GM21717 (cell line): Measurements from ENCODE around the gene BTAF1.
"Not testable (repeated sequence)": the region's sequence is repeated elsewhere in the genome, so short reads cannot be mapped to it uniquely, and the experiment has no call there.

Experiments
- ATAC-seq: cut with Tn5 transposase; IDR thresholded peaks from one replicate; pipeline ENCODE4 v1.9.1; 2021; ENCODE audit warnings: mild to moderate bottlenecking, moderate library complexity; ENCODE audit not compliant: unreplicated experiment

The BTAF1 gene

GRCh38 chr10:91977491-91977890 is 53.9 kb downstream of the BTAF1 start:
- no peak for ATAC-seq

GRCh38 chr10:91978585-91978984 is 55.0 kb downstream of the BTAF1 start:
- no peak for ATAC-seq

DNA sequence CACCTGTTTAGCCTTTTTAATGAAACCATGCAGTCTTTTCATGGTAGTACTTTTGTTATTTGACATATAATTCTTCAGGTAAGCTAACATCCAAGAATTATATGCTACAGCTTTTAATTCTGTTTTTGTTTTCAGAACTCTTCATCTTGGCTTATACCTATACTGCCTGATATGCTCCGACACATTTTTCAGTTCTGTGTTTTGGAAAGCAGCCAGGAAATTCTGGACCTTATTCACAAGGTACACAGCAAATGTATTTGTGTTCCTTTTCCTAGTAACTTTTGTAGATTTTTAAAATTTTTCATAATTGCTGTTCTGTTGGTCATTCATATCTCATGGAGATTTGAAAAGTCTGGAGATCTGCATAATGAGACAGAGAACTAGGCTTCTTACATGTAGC is 56.7 kb downstream of the BTAF1 start:
- ATAC-seq, result no peak

DNA sequence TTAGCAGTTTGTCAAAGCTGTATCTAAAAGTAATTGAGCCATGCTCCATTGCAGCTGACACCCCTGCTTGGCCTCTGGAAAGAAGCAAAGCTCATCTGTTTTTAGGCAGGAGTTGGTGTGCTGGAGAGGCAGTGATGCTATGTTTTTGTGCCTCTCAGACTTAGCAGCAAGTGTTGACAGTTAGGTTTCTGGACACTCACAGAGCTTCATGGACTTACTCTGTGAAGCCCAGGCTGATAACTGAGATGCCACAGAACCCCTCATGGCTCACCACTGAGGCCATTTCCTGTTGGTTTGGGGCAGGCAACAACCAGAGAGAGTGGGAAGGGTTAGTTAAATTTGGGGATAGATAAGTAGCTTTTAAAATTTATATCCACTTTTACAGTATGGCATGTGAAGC is 59.8 kb downstream of the BTAF1 start:
- no peak for ATAC-seq

DNA sequence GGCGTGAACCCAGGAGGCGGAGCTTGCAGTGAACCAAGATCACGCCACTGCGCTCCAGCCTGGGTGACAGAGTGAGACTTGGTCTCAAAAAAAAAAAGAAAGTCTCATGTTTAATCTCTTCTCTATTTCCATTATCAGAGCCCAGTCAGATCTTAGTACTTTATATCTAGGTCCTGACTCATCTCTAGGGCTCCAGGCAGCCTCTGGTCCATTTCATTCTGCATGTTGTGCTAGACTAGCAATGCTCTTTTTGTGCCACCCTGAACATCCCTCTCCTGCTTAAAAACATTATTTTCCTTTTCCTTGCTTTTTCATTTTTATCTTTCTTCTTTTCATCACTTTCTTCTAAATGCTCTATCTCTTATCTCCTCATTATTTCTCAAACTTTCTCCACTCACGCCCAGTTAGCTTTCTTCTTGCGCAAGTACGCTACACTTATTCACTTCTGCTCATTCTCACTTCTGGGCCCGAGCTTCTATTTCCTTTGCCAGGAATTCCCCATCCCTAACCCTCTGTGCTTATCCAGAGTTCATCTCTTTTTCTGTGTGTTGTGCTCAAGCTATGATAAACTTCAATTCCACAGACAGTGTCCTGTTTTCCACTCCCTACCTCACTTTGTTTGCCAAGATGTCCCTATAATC is 63.9 kb downstream of the BTAF1 start:
- no peak for ATAC-seq

- ATAC-seq, result no peak
Observed at GRCh38 chr10:91992031-91992430, 68.5 kb downstream of the BTAF1 start.

DNA sequence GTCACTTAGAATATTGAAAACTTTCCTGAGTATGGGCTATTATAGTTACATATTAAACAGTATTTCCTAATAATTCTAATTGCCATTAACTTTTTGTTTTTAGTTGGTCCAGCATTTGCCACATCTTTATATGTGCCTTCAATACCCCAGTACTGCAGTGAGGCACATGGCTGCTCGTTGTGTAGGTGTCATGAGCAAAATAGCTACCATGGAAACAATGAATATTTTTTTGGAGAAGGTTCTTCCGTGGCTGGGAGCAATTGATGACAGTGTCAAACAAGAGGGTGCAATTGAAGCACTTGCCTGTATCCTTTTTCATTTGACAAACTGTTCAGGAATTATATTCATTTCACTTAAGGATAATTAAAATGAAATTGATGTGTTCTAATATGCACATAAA is 72.7 kb downstream of the BTAF1 start:
- no peak for ATAC-seq

DNA sequence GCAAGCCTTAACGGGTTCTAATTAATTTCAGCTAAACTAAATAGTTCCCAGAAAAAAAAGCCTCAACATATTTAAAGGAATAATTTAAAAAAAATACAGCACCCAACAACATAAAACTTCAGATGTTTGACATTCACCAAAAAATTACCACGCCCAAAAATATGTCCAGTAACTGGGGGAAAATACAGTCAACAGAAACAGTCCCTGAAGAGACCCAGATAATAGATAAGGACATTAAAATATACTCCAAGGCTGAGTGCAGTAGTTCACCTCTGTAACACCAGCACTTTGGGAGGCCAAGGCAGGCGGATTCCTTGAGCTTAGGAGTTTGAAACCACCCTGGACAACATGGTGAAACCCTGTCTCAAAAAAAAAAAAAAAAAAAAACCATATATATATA is 78.0 kb downstream of the BTAF1 start:
- ATAC-seq, result no peak

- no peak for ATAC-seq
Observed at GRCh38 chr10:92001995-92002394, 78.4 kb downstream of the BTAF1 start.

GRCh38 chr10:92003258-92003657 is 79.7 kb downstream of the BTAF1 start:
- no peak for ATAC-seq

DNA sequence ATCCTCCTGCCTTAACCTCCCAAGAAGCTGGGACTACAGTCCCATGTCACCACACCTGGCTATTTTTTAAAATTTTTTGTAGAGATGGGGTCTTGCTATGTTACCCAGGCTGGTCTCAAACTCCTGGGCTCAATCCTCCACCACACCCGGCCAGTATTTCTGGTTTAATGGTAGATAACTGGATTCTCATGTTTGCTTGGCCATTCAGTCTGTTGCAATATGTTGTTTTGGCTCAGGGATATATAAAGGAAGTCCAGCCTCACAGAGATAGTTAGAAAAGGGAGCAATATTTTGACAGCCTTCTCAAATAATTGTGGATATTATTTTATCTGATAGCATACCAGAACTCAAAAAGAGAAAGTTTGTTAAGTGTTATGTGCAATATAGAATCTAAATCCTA is 82.4 kb downstream of the BTAF1 start:
- no peak for ATAC-seq

- ATAC-seq, result no peak
Observed at GRCh38 chr10:92009445-92009844, 85.9 kb downstream of the BTAF1 start.

GRCh38 chr10:92010047-92010735 is 86.6 kb downstream of the BTAF1 start:
- ATAC-seq, result no peak

DNA sequence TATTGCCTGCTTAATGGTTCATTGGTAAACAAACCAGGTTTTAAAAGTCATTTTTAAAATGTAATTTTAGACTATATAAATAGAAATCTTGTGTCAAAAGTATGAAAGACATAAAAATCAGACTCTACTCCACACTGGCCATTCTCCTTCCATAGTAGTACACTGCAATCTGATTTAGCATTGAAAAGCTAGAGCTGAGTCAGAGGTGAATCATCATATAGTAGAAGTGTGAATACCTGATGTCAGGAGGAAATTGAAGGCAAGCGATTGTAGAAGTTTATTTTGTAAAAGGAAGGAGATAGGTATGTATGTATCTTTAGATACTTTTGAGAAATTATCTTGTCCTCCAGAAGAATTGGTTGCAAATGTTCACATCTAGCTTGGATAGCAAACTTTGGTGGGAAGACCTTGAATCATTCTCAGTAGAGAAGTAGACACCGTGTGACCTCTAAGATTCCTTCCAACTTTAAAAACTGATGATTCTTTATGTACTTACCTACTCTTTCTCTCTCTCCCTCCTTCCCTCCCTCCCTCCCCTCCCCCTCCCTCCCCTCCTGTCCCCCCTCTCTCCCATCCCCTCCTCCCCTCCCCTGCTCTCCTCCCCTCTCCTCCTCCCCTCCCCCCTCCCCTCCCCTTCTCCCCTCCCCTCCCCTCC is 88.1 kb downstream of the BTAF1 start:
- ATAC-seq, result no peak

GRCh38 chr10:92014620-92015019 is 91.0 kb downstream of the BTAF1 start:
- no peak for ATAC-seq

DNA sequence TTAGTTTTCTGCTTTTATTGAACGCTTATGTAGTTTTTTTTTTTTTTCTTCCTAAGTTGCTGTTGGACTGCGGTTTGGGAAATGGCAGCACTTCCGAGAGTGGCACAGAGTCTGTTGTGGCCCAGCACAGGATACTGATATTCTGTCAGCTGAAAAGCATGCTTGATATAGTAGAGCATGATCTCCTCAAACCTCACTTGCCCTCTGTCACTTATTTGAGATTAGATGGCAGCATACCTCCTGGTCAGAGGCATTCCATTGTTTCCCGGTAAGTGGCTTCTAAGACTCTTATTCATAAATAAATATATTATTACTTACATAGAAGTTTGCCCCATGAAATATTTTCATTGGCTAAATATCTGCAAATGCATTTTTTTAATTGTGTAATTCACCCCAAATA is 101.1 kb downstream of the BTAF1 start:
- no peak for ATAC-seq

DNA sequence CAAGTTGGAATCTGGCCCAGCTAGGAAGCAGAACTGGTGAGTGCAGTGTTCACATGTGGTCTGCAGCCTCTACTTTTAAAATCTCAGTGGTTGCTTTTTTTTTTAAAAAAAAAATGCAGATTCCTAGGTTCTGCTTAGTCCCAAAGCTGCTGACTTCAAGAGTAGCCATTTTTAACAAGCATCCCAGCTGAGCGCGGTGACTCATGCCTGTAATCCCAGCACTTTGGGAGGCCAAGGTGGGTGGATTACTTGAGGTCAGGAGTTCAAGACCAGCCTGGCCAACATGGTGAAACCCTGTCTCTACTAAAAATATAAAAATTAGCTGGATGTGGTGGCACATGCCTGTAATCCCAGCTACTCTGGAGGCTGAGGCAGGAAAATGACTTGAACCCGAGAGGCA is 101.8 kb downstream of the BTAF1 start:
- ATAC-seq, result not testable (repeated sequence)

- no peak for ATAC-seq
Observed at GRCh38 chr10:92027141-92027540, 103.6 kb downstream of the BTAF1 start.

- ATAC-seq, result no peak
Observed at GRCh38 chr10:92031580-92031979, 108.0 kb downstream of the BTAF1 start.

DNA sequence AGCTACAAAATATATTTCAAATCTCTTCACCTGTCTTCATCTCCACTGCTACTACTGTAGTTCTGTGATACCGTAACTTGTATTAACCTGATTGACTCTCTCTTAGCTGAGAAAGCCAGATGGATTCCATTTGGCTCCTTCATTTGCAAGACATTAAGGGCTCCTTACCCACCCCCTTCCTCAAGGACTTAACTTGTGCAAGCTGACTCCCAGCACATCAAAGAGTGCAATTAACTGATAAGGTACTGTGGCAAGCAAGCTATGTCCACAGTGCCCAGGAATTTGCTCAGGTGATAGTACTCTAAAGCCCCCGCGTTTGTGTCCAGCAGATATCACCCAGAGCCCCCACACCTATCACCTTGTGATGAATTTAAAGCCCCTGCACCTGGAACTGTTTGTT is 109.5 kb downstream of the BTAF1 start:
- not testable (repeated sequence) for ATAC-seq

DNA sequence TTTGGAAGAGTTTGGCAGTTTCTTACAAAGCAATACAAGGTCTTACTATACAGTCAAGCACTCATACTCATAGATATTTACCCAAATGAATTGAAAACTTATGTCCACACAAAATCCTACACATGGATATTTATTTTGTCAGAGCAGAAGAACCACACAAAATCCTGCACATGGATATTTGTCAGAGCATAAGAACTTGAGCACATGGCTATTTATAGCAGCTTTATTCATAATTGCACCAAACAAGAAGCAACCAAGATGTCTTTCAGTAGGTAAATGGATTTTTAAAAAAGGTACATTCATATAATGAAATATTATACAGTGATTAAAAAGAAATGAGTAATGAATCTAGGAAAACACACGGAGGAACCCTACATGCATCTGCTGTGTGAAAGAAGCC is 115.4 kb downstream of the BTAF1 start:
- no peak for ATAC-seq

DNA sequence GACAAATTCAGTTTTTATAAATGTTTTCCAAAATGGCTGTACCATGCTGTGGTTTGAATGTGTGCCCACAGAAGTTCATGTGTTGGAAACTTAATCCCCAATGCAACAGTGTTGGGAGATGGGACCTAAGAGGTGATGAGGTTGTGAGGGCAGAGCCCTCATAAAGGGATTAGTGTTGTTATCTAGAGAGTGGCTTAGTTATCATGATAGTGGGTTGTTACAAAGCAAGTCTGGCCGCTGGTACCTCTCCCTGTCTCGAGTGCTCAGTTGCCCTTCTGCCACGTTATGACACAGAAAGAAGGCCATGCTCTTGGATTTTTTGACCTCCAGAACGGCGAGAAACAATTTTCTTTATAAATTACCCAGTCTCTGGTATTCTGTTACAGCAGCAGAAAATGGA is 119.0 kb downstream of the BTAF1 start:
- ATAC-seq, result no peak
